ENCODE data around the gene RPH3AL. TPM values are rescaled to one million over a fixed set of nuclear protein-coding genes. Genes with fewer than 3 reads are reported as not detected.

Gene RPH3AL
- total and polyA plus RNA-seq, 2 of the 8 experiments (the other 6 are each of a cell fraction or from before 2014, with no cell fraction given): 5.6 to 5.8 TPM

DNA sequence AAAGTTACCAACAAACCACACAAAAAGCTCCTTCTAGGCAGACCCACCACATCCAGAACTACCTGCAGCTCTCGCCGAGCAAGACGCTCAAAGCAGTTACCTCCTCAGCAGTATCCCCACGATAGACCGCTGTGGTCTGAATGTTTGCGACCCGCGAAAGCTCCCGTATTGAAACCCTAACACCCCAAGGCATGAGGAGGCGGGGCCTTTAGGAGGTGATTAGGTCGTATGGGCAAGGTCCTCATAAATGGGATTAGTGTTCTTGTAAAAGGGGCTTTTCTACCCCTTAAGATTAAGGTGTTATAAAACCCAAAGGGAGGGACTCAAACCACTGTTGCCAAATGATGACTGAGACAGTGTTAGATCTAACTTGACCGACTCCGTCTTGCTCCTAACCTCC, 19.0 kb upstream of the RPH3AL start (continued):
- TF ChIP-seq, protein P1, sequence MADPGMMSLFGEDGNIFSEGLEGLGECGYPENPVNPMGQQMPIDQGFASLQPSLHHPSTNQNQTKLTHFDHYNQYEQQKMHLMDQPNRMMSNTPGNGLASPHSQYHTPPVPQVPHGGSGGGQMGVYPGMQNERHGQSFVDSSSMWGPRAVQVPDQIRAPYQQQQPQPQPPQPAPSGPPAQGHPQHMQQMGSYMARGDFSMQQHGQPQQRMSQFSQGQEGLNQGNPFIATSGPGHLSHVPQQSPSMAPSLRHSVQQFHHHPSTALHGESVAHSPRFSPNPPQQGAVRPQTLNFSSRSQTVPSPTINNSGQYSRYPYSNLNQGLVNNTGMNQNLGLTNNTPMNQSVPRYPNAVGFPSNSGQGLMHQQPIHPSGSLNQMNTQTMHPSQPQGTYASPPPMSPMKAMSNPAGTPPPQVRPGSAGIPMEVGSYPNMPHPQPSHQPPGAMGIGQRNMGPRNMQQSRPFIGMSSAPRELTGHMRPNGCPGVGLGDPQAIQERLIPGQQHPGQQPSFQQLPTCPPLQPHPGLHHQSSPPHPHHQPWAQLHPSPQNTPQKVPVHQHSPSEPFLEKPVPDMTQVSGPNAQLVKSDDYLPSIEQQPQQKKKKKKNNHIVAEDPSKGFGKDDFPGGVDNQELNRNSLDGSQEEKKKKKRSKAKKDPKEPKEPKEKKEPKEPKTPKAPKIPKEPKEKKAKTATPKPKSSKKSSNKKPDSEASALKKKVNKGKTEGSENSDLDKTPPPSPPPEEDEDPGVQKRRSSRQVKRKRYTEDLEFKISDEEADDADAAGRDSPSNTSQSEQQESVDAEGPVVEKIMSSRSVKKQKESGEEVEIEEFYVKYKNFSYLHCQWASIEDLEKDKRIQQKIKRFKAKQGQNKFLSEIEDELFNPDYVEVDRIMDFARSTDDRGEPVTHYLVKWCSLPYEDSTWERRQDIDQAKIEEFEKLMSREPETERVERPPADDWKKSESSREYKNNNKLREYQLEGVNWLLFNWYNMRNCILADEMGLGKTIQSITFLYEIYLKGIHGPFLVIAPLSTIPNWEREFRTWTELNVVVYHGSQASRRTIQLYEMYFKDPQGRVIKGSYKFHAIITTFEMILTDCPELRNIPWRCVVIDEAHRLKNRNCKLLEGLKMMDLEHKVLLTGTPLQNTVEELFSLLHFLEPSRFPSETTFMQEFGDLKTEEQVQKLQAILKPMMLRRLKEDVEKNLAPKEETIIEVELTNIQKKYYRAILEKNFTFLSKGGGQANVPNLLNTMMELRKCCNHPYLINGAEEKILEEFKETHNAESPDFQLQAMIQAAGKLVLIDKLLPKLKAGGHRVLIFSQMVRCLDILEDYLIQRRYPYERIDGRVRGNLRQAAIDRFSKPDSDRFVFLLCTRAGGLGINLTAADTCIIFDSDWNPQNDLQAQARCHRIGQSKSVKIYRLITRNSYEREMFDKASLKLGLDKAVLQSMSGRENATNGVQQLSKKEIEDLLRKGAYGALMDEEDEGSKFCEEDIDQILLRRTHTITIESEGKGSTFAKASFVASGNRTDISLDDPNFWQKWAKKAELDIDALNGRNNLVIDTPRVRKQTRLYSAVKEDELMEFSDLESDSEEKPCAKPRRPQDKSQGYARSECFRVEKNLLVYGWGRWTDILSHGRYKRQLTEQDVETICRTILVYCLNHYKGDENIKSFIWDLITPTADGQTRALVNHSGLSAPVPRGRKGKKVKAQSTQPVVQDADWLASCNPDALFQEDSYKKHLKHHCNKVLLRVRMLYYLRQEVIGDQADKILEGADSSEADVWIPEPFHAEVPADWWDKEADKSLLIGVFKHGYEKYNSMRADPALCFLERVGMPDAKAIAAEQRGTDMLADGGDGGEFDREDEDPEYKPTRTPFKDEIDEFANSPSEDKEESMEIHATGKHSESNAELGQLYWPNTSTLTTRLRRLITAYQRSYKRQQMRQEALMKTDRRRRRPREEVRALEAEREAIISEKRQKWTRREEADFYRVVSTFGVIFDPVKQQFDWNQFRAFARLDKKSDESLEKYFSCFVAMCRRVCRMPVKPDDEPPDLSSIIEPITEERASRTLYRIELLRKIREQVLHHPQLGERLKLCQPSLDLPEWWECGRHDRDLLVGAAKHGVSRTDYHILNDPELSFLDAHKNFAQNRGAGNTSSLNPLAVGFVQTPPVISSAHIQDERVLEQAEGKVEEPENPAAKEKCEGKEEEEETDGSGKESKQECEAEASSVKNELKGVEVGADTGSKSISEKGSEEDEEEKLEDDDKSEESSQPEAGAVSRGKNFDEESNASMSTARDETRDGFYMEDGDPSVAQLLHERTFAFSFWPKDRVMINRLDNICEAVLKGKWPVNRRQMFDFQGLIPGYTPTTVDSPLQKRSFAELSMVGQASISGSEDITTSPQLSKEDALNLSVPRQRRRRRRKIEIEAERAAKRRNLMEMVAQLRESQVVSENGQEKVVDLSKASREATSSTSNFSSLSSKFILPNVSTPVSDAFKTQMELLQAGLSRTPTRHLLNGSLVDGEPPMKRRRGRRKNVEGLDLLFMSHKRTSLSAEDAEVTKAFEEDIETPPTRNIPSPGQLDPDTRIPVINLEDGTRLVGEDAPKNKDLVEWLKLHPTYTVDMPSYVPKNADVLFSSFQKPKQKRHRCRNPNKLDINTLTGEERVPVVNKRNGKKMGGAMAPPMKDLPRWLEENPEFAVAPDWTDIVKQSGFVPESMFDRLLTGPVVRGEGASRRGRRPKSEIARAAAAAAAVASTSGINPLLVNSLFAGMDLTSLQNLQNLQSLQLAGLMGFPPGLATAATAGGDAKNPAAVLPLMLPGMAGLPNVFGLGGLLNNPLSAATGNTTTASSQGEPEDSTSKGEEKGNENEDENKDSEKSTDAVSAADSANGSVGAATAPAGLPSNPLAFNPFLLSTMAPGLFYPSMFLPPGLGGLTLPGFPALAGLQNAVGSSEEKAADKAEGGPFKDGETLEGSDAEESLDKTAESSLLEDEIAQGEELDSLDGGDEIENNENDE (IDR thresholded peaks at IDR 0.05; ENCODE audit: insufficient replicate concordance, low read length): no peak
- no peak for TF ChIP-seq TEAD4 (IDR thresholded peaks at IDR 0.05; ENCODE audit: low read depth, low read length)
- no peak for TF ChIP-seq BCL11A (IDR thresholded peaks at IDR 0.05; ENCODE audit: low read depth in 2 of 2, low read length in 2 of 2)
- TF ChIP-seq RAD21 (IDR thresholded peaks at IDR 0.05 in 1 of 2, conservative IDR thresholded peaks at IDR 0.05 in 1 of 2; ENCODE audit: low read depth in 2 of 2, low read length in 2 of 2): no peak
- TF ChIP-seq TAF1 (IDR thresholded peaks at IDR 0.05; ENCODE audit: low read depth, low read length): no peak
- TF ChIP-seq KDM1A (IDR thresholded peaks at IDR 0.05; ENCODE audit: borderline replicate concordance, low read length): no peak
- TF ChIP-seq, protein P2, sequence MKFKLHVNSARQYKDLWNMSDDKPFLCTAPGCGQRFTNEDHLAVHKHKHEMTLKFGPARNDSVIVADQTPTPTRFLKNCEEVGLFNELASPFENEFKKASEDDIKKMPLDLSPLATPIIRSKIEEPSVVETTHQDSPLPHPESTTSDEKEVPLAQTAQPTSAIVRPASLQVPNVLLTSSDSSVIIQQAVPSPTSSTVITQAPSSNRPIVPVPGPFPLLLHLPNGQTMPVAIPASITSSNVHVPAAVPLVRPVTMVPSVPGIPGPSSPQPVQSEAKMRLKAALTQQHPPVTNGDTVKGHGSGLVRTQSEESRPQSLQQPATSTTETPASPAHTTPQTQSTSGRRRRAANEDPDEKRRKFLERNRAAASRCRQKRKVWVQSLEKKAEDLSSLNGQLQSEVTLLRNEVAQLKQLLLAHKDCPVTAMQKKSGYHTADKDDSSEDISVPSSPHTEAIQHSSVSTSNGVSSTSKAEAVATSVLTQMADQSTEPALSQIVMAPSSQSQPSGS (IDR thresholded peaks at IDR 0.05; ENCODE audit: low read length): no peak
- TF ChIP-seq YY1 (IDR thresholded peaks at IDR 0.05; ENCODE audit: low read depth, low read length): no peak
- TF ChIP-seq CBX8 (IDR thresholded peaks at IDR 0.05; ENCODE audit: borderline replicate concordance, low read depth, low read length): no peak
- TF ChIP-seq CEBPB (IDR thresholded peaks at IDR 0.05; ENCODE audit: low read depth, low read length): no peak

Data from H1 (cell line).